Ectodermal cell (in vitro differentiated cells): Measurements from ENCODE around the gene TEX22.

Experiments
- H3K27ac ChIP-seq: 2 replicates; pipeline ENCODE4 v1.7.0; 2013; ENCODE audit warnings: mild to moderate bottlenecking, low read depth, low read length; ENCODE audit not compliant: insufficient read depth, poor library complexity, severe bottlenecking
- H3K27me3 ChIP-seq: 2 replicates; pipeline ENCODE4 v1.7.0; 2013; ENCODE audit warnings: mild to moderate bottlenecking, low read length; ENCODE audit not compliant: insufficient read depth, control insufficient read depth, poor library complexity, severe bottlenecking
- H3K36me3 ChIP-seq: one replicate; pipeline ENCODE4 v1.7.0; 2013; ENCODE audit warnings: low read length; ENCODE audit not compliant: control insufficient read depth, insufficient read depth
- H3K4me1 ChIP-seq: one replicate; pipeline ENCODE4 v1.7.0; 2013; ENCODE audit warnings: low read length; ENCODE audit not compliant: control insufficient read depth, insufficient read depth
- H3K4me3 ChIP-seq: 2 replicates; pipeline ENCODE4 v1.7.0; 2013; ENCODE audit warnings: low read depth, low read length, control low read depth; ENCODE audit not compliant: insufficient read depth
- H3K9me3 ChIP-seq: 2 replicates; pipeline ENCODE4 v1.7.0; 2013; ENCODE audit warnings: mild to moderate bottlenecking, low read length, moderate library complexity; ENCODE audit not compliant: control insufficient read depth
- WGBS, 2 experiments: methylation state at CpG; one replicate each; pipeline ENCODE4 v1.1.7; 2013; ENCODE audit warnings: missing lambda C conversion rate in 2 of 2; 5-methylcytosine and 5-hydroxymethylcytosine counted together

TEX22 gene

GRCh38 chr14:105366386-105367074 lies 31.8 kb upstream of the TEX22 start:
- 93 to 94% methylated on average over 23 of the region's 23 CpGs for WGBS, 2 experiments
- Histone ChIP-seq H3K4me3 (no peak overlapping the region), H3K9me3 (no peaks in the 10 kb centered on the region), H3K4me1 (peaks cover 2% of the 10 kb centered on the region), H3K27ac (no peak overlapping the region), H3K36me3 (no peaks in the 10 kb centered on the region), H3K27me3 (peaks cover 22% of the 10 kb centered on the region)

- Histone ChIP-seq H3K27me3 (peaks cover 22% of the 10 kb centered on the region), H3K4me1 (peaks cover 2% of the 10 kb centered on the region), H3K27ac (no peak overlapping the region), H3K9me3 (no peaks in the 10 kb centered on the region), H3K36me3 (no peaks in the 10 kb centered on the region), H3K4me3 (no peak overlapping the region)
- WGBS, 2 experiments = 95 to 96% methylated on average over 34 of the region's 34 CpGs
These were observed 31.0 kb upstream of the TEX22 start for GRCh38 chr14:105367116-105368031.

DNA sequence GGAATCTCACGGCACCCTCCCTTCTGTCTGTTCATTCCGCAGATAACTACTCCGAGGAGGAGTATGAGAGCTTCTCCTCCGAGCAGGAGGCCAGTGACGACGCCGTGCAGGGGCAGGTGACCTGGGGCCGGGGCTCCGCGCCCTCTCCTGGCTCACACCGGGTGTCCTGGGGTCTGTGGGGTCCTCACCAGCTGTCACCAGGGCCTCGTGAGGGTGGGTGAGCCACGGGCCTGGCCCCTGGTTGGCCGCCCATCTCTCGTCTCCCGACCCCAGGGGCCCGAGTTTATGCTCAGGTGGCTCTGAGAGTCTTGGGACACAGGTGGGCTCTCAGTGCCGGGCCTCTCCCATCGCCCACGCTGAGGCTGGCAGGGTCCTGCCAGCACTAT lies 30.3 kb upstream of the TEX22 start:
- H3K36me3 ChIP-seq = no peaks in the 10 kb centered on the region
- H3K9me3 ChIP-seq = no peaks in the 10 kb centered on the region
- WGBS, 2 experiments = 93 to 95% methylated on average over 20 of the region's 20 CpGs
- no peak overlapping the region for H3K4me3 ChIP-seq
- H3K27me3 ChIP-seq = peaks cover 20% of the 10 kb centered on the region
- H3K27ac ChIP-seq = no peak overlapping the region
- H3K4me1 ChIP-seq = peaks cover 2% of the 10 kb centered on the region

GRCh38 chr14:105368426-105368825 lies 29.9 kb upstream of the TEX22 start:
- Histone ChIP-seq H3K4me3 (no peak overlapping the region), H3K9me3 (no peaks in the 10 kb centered on the region), H3K27me3 (peaks cover 16% of the 10 kb centered on the region), H3K27ac (no peak overlapping the region), H3K4me1 (peaks cover 2% of the 10 kb centered on the region), H3K36me3 (no peaks in the 10 kb centered on the region)
- WGBS, 2 experiments = 94 to 95% methylated on average over 20 of the region's 20 CpGs

DNA sequence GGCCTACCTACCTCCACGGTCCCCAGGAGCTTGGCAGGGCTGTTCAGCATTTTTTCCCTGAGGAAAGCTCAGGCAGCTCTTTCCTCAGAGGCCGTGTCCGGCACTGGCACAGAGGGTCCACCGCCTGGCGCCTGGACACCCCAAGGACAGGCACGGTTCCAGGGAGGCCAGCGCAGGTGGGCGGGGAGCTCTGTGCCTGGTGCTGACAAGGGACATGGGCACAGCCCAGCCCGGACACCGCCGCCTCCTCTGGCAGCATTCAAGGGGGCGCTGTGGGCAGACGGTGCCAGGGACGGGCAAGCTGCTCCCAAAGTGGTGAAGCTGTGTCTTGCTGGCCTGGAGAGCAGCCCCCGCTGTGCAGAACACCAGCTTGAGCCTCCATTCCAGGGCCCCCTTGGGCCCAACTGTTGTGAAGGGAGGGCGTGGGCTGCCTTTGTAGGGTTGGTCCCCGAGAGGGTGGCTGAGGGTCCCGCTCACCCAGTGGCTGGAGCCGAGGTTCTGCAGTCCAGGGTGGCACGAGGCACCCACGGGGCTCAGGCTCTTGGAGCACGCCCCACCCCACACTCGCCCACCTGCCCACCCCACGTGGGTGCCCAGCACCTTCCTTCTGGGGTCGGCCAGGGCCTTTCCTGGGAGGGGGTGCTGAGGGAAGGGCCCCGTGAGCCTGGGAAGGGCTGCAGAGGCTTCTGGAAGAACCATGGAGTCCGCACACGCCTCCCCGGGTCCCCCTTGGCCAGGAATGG lies 29.3 kb upstream of the TEX22 start:
- 95 to 96% methylated on average over 29 of the region's 29 CpGs for WGBS, 2 experiments
- no peaks in the 10 kb centered on the region for H3K9me3 ChIP-seq
- H3K27me3 ChIP-seq = peaks cover 10% of the 10 kb centered on the region
- H3K4me3 ChIP-seq = no peak overlapping the region
- H3K27ac ChIP-seq = no peak overlapping the region
- no peaks in the 10 kb centered on the region for H3K36me3 ChIP-seq
- peaks cover 2% of the 10 kb centered on the region for H3K4me1 ChIP-seq

DNA sequence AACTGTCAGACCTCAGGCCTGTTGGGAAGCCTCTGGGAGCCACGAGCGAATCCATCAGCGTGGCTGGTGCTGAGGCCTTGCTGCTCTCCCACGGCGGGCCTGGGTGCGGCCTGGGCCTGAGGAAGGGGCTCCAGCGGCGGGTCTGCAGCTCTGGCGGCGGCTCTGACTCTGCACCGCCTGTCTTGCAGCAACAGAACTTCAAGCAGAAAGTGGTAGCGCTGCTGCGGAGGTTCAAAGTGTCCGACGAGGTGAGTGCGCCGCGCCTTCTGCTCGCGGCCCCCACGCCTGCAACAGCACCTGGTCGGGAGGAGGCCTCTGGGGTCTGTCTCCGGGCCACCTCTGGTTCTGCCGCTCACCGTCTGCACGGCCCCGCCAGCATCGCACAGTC lies 28.7 kb upstream of the TEX22 start:
- no peak overlapping the region for H3K4me3 ChIP-seq
- peaks cover 6% of the 10 kb centered on the region for H3K27me3 ChIP-seq
- peaks cover 2% of the 10 kb centered on the region for H3K4me1 ChIP-seq
- H3K36me3 ChIP-seq = no peaks in the 10 kb centered on the region
- WGBS, 2 experiments = 93 to 96% methylated on average over 28 of the region's 28 CpGs
- H3K9me3 ChIP-seq = no peaks in the 10 kb centered on the region
- no peak overlapping the region for H3K27ac ChIP-seq

- H3K4me3 ChIP-seq = no peak overlapping the region
- H3K4me1 ChIP-seq = no peaks in the 10 kb centered on the region
- H3K27ac ChIP-seq = no peak overlapping the region
- no peaks in the 10 kb centered on the region for H3K36me3 ChIP-seq
- no peaks in the 10 kb centered on the region for H3K9me3 ChIP-seq
- no peaks in the 10 kb centered on the region for H3K27me3 ChIP-seq
- WGBS, 2 experiments = 94 to 95% methylated on average over 11 of the region's 11 CpGs
These were observed 23.9 kb upstream of the TEX22 start for GRCh38 chr14:105374389-105374788.

DNA sequence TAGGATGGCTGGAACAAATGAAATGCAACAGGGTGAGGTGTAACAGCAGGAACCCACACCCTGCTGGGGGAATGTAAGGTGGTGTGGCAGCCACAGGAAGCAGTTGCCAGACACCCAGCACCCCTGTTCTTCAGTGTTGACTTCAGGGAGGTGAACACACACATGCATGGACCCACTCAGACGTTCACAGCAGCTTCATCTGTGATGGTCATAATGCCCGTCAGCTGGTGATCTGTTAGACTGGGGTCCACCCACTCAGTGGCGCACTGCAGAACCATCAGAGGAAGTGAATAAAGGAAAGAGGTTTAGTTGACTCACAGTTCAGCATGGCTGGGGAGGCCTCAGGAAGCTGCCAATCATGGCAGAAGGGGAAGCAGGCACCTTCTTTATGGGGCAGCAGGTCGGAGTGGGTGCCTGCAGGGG lies 22.7 kb upstream of the TEX22 start:
- WGBS, 2 experiments = 76 to 88% methylated on average over 4 of the region's 4 CpGs
- Histone ChIP-seq H3K4me3 (no peak overlapping the region), H3K27ac (no peak overlapping the region), H3K36me3 (no peaks in the 10 kb centered on the region), H3K27me3 (no peaks in the 10 kb centered on the region), H3K9me3 (no peaks in the 10 kb centered on the region), H3K4me1 (no peaks in the 10 kb centered on the region)

DNA sequence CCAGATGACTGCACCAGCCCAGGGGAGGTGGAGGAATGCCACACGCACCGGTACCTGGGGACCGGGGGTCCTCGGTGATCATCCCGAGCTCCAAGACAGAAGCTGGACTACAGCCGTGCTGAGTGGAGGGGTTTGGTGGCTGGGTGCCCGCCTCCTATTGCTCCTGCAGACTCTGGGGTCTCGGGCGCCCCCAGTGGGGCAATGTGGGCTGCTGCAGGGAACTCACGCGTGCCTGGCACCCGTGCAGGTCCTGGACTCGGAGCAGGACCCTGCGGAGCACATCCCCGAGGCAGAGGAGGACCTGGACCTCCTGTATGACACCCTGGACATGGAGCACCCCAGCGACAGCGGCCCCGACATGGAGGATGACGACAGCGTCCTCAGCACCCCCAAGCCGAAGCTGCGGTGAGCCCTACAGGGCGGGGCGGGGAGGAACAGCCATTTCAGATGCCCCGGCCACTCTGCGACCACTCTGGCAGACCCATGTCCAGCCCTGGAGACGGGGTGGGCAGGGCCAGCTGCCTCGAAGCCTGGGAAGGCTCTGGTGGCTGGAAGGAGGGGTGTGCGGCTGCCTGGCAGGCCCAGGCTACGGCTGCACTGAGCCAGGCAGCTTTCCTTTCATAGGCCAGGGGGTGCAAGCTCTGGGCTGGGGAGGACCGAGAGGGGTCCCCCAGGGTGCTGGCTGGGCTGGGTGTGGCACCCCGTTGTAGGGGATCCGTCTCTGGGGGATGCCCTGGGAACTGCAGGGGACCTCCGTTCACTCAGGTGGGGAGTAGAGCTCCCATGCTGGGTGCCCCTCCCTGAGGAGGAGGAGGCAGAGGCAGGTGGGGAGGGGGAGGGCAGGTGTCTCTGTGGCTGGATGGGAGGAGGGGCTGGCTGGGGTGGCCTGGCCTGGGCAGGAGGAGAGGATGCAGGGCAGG lies 21.6 kb upstream of the TEX22 start:
- 87 to 88% methylated on average over 34 of the region's 34 CpGs for WGBS, 2 experiments

More for the DNA sequence above, 21.6 kb upstream of the TEX22 start:
- Histone ChIP-seq H3K27me3 (no peaks in the 10 kb centered on the region), H3K9me3 (no peaks in the 10 kb centered on the region), H3K4me3 (no peak overlapping the region), H3K4me1 (no peaks in the 10 kb centered on the region), H3K27ac (no peak overlapping the region), H3K36me3 (no peaks in the 10 kb centered on the region)
